GM21619 (cell line): ENCODE measurements around the gene RUNX1.
"Not testable (repeated sequence)": the region's sequence is repeated elsewhere in the genome, so short reads cannot be mapped to it uniquely, and the experiment has no call there.

Source experiments
- ATAC-seq: cut with Tn5 transposase; IDR thresholded peaks from one replicate; pipeline ENCODE4 v1.9.1; 2021; ENCODE audit not compliant: unreplicated experiment

Gene RUNX1

DNA sequence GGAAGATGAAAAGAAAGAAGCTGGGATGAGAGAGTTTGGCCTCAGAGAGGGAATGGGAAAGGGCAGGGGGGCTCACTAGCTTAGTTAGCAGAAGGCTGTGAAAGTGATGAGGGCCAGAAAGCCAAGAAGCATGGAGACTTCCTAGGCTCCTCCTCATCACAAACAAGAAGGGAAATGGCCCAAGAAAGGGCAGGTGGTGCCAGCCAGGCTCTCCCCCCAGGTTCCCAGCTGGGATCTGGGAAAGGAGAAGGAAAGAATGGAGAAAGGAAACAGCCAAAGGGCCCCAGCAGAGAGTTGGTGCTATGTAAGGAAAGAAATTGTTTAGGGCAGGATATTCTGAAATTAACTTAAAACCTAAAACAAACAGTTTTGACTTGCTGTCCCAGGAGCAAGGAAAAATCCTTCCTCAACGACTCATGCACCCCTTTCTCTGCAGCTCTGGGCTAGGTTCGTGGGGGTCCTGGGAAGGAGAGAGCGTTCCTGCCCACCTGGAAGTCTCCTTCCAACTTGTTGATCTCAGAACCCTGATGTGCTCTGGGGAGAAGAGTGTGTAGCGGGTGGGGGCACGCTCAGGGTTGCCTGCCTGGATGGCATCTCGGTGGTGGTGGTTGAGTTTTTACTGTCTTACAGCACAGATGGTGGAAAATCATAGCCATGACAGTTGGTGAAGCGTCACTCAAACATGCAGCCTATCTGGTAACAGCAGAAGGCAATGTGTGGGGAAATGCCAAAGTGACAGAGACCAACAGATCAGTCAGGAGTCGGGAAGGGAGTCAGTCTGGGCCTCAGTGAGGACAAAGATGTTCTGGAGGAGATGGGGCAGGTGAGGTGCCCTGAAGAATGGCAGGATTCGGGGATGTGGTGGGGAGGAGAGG is 233.0 kb downstream of the RUNX1 start:
- no peak for ATAC-seq

DNA sequence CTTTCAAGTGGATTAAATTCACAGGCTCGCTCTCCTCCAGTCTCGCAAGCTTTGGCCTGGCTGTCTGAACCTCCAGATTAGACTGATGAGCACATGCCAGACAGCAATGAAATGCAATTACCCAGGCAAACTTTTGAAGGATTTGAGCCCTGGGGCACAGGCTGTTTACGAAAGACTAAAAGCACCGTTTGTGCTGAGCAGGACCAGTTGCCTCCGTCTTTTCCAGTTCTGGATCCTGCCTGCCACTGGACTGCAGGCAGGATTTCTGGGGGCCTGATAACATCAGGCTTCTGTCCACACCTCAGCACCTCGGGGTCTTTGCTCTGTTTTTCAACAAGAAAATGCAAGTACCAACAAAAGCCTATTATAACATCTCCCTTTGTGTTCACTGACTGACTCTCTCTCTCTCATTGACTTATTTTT is 234.6 kb downstream of the RUNX1 start:
- no peak for ATAC-seq

- no peak for ATAC-seq
These were observed 235.7 kb downstream of the RUNX1 start for GRCh38 chr21:34813266-34813894.

GRCh38 chr21:34812504-34813265 is 236.4 kb downstream of the RUNX1 start:
- ATAC-seq = no peak

GRCh38 chr21:34811368-34811767 is 237.7 kb downstream of the RUNX1 start:
- ATAC-seq = no peak

- no peak for ATAC-seq
These were observed 238.3 kb downstream of the RUNX1 start for GRCh38 chr21:34810786-34811185.

DNA sequence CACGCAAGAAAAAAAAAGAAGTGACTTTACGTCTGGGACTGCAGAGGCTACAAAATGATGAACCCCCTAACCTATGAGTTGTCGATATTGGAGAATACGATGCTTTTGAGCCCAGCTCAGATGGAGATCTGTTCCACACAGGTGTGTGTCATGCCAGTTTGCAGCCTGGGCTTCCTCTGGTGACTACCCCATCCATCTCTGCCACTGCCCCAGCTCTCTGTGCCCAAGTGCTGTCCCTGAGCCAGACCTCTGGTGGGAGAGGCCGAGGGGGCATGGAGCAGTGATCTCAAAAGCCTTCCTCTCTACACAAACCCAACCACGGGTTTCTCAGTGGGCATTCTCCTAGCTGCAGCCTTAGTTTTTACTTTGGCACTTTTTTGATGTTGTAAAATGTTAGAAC is 239.3 kb downstream of the RUNX1 start:
- ATAC-seq = no peak

DNA sequence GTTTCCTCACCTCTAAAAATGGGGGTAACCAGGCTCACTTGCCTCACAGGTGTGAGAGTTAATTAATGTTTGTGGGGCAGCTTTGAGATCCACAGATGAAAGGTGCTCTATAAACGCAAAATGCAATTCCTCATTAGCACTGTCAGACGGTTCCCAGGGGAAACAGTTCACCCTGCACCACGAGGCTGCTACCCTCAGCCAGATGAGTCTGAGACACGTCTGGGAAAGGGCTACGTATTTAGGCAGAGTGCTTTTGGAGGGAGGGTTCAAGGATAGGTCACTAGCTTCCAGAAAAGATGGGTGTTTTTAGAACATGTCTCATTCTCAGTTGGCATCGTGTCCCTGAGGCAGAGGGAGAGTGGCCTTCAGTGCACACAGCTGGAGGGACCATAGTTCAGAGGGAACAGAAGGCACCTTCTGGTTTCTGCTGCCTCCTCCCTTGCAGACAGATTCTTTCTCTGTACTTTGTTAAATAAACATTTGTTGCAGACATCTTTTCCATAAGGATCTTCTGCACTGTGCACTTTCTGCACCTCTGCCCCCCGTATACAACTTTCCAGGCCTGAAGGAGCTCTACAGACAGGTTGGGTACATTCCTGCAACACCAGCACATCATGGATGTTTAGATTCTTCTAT is 240.4 kb downstream of the RUNX1 start:
- peak; percentile 13 for ATAC-seq

GRCh38 chr21:34807881-34808568 is 241.1 kb downstream of the RUNX1 start:
- ATAC-seq = peak; percentile 20

DNA sequence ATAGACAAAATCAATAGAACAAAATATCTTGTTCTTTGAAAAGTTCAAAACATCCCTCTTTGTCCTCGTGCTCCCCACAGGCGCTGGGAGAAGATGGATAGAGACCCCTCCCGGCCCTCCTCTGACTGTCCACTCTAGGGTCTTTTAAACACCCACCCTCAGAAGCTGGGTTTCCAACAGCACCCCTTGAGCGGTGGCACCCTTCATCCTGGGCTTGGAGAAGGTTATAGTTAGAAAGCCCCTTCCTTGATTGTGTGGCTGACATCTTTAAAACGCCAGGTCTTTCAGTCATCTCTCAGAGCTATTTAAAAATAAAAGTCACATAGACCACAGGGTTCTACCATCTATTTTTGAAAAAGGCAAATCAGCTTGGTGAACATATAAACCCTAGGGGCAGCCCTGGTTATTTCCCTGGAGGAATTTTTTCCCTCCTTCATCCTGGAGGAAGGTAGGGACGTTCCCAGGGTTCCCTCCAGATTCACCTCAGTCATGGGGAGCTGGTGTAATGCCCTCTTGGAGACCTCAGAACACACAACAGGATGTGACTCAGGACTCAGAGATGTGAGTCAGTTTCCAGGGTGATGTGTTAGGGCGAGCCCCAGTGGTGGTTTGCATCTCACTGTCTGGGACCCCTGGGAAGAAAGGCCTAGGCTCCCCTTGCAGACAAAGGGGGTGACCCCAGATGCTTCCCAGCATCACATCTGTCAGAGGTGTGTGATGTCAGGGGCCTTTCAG is 241.8 kb downstream of the RUNX1 start:
- ATAC-seq = peak; percentile 57

- ATAC-seq = no peak
These were observed 242.7 kb downstream of the RUNX1 start for GRCh38 chr21:34806423-34806822.

- ATAC-seq = no peak
These were observed 243.9 kb downstream of the RUNX1 start for GRCh38 chr21:34805157-34805556.

DNA sequence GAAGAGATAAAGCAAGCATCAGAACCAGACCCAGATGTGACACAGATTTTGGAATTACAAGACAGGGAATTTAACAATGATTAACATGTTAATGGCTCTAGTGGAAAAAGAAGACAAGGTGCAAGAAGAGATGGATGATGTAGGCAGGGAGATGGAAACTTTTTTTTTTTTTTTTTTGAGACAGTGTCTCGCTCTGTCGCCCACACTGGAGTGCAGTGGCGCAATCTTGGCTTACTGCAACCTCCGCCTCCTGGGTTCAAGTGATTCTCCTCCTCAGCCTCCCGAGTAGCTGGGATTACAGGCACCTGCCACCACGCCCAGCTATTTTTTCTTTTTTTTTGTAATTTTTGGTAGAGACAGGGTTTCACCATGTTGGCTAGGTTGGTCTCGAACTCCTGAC is 244.5 kb downstream of the RUNX1 start:
- ATAC-seq = not testable (repeated sequence)

DNA sequence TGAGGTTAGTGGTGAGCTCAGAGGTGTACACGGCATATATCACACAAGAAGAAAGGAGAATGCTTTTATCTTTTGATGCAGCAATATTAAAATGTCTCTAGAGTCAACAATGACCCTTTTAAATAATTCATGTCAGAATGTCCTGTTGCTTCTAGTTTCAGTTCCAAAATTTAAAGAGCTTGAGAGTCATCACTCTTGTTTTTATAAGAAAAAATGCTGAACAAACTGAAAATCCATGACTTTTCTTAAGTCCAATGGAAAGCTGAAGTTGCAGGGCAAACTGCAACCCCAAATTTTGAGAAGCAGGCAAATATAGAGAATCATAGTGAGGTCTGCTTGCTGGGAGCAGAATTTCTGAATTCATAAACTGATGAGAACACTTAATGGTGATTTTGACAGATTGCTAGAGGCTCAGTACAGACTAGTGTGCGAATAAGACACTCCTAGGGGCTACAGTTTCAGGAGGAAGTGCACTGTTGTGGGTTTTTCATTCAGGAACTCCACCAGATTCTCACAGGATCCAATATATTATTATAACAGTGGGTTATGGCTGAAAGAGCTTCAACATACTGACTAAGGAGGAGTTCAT is 245.2 kb downstream of the RUNX1 start:
- no peak for ATAC-seq

DNA sequence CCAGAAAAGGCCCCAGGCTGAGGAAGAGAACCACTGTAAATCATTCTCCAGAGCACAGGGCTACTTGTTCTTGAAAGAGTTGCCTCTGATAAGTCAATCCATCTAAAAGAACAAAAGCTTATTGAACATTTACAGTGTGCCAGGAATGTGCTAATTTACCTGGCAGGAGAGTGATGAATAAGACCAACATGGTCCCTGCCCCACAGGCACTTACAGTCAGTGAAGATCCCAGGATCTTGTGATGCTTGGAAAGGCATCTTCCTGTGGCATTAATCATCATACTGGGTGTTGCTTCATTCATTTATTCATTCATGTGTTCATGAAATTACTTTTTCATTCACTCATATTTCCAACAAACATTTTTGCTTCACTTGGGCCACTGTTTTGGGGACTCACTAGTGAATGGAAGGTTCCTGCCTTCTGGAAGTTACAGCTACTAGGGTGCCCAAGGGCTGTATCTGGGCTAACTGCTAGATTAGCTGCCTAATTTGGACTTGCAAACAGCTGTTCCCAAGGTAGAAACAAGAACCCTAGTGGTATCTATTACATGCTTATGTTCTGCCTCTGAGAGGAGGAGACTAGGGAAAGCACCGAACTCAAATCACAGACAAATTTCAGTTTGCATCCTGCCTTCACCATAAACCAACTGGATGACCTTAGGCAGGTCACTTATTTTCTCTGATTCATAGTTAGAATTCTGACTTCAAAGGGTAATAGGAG is 246.8 kb downstream of the RUNX1 start:
- no peak for ATAC-seq

DNA sequence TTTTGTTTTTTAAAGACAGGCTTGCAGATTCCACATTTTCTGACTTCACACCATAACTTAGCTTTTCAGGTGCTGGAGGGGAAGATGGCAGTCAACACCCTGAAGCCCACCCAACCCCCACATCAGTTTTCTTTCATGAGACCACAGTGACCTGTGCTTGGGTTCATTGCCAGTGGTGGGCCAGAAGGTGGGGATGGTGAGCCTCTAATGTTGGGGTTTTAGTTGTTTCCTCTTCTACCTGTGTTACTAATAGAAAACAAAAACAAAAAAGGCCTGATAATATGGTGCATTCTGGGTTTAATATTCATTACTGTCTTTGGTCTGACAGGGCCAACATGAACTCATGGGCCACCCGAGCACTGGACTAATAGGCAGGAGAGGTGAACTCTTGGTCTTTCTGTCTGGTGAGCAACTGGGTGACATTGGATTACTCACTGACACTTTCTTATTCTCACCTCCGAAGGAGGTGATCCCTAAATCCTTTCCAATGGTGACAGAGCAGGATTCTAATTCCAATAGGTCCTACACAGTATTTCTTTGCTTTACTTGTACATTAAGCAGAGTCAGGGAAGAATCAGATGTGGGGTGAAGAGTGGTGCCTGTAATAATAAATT is 247.5 kb downstream of the RUNX1 start:
- ATAC-seq = peak; percentile 61

DNA sequence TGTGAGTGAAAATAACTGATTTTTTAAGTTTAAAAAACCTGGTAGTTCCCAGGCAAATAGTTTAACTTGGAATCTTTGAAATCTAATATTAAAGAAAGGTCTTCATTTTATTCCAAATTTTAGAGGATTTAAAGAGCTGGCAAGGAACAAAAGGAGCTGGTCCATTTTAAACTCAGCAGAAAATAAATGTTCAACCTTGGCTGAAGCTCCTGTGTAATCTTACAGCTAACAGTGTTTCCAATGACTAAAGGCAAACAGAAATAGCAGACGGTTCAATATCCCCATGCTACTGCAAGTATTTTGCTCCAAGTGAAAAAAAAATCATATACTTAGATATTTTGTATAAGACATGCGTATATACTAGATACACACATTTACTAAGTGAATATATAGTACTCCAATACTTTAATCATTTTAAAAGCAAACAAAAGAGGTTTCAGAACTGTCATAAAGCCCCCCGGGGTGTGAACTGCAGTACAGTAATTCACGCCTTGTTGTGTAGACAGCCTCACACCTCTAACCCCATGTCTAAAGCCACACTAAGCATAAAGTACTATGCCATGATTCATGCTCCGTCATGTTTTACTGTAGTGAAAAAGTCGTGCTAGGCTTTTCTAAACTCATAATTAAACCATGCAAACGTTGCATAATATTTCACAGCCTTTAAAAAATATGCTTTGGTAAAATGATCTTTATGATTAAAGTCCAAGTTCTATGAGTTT is 248.1 kb downstream of the RUNX1 start:
- ATAC-seq = no peak

- ATAC-seq = no peak
These were observed 250.0 kb downstream of the RUNX1 start for GRCh38 chr21:34799092-34799491.
